Measurements from ENCODE around the gene IQGAP2. TPM values are rescaled to one million over a fixed set of nuclear protein-coding genes. Genes with fewer than 3 reads are reported as not detected.

Gene IQGAP2
- total and polyA plus RNA-seq, 9 of the 15 experiments (the other 6 are each of a cell fraction or from before 2014, with no cell fraction given), result 8.7 to 23.2 (median 17.4) TPM

GRCh38 chr5:76542887-76543690 lies 140.0 kb downstream of the IQGAP2 start (continued):
- TF ChIP-seq ATF3 (IDR thresholded peaks at IDR 0.05), result no peak
- no peak for TF ChIP-seq ATF3 (CRISPR knock-in tag; conservative IDR thresholded peaks at IDR 0.05)
- no peak for TF ChIP-seq SIN3B (IDR thresholded peaks at IDR 0.05; ENCODE audit: low read depth)
- TF ChIP-seq TCFL5 (CRISPR knock-in tag; conservative IDR thresholded peaks at IDR 0.05), result 0 out of 2 replicates have a peak, but pooled peaks have one; percentile 24
- no peak for TF ChIP-seq ZNF280A (IDR thresholded peaks at IDR 0.05; ENCODE audit: low read depth, partially characterized antibody)
- TF ChIP-seq ZNF668 (CRISPR knock-in tag; IDR thresholded peaks at IDR 0.05), result no peak
- no peak for TF ChIP-seq SRSF3 (IDR thresholded peaks at IDR 0.05; ENCODE audit: insufficient read depth, low read length)
- TF ChIP-seq ZBTB2 (IDR thresholded peaks at IDR 0.05), result no peak
- TF ChIP-seq ZNF695 (CRISPR knock-in tag; IDR thresholded peaks at IDR 0.05), result no peak
- TF ChIP-seq FOXP4 (CRISPR knock-in tag; IDR thresholded peaks at IDR 0.05; ENCODE audit: borderline replicate concordance), result no peak
- TF ChIP-seq PKNOX1 (IDR thresholded peaks at IDR 0.05), result peak; percentile 84
- peak; percentile 62; the same call in 1 of the 2 replicates for TF ChIP-seq CEBPG (CRISPR knock-in tag; IDR thresholded peaks at IDR 0.05)
- TF ChIP-seq CEBPG (tag; conservative IDR thresholded peaks at IDR 0.05 in 1 of 2, IDR thresholded peaks at IDR 0.05 in 1 of 2), result peak; percentile 74 to 84
- no peak for TF ChIP-seq TCF7 (IDR thresholded peaks at IDR 0.05; ENCODE audit: borderline replicate concordance)
- TF ChIP-seq THAP12 (CRISPR knock-in tag; IDR thresholded peaks at IDR 0.05), result no peak
- no peak for TF ChIP-seq ZEB2 (IDR thresholded peaks at IDR 0.05)
- peak; percentile 33 for TF ChIP-seq NEUROD1 (IDR thresholded peaks at IDR 0.05; ENCODE audit: borderline replicate concordance, low read depth, low read length, partially characterized antibody)
